ENCODE measurements around the gene MAB21L1. TPM values are rescaled to one million over a fixed set of nuclear protein-coding genes. Genes with fewer than 3 reads are reported as not detected.

The MAB21L1 gene
- total and polyA plus RNA-seq, 2 donors from 2014 or later = 0.17 to 0.47 TPM

GRCh38 chr13:35499196-35499662 lies 22.7 kb upstream of the MAB21L1 start:
- no peaks in the 10 kb centered on the region for H3K4me1 ChIP-seq (ENCODE audit: control insufficient read depth in 2 of 3, insufficient read depth in 2 of 3, low read depth in 1 of 3, low read length in 3 of 3)
- H3K9me3 ChIP-seq (ENCODE audit: control insufficient read depth in 2 of 3, insufficient read depth in 1 of 3, low read length in 3 of 3) = no peaks in the 10 kb centered on the region
- DNase-seq = no peak
- no peaks in the 10 kb centered on the region for H3K36me3 ChIP-seq (ENCODE audit: control insufficient read depth in 2 of 3, insufficient read depth in 3 of 3, low read length in 3 of 3)
- no peak overlapping the region for H3K9ac ChIP-seq (ENCODE audit: low read length in 3 of 3)
- intact Hi-C loops (cut with DNase I) = no loop called here
- FAIRE-seq = no peak
- TF ChIP-seq CTCF (IDR thresholded peaks at IDR 0.05; ENCODE audit: borderline replicate concordance, extremely low read depth, insufficient read depth) = no peak
- H3K4me3 ChIP-seq (ENCODE audit: low read length in 3 of 3) = no peak overlapping the region
- H3K27me3 ChIP-seq (ENCODE audit: control insufficient read depth, insufficient read depth, low read length) = no peaks in the 10 kb centered on the region
- no peak overlapping the region for H3K27ac ChIP-seq (ENCODE audit: low read depth in 2 of 2, low read length in 2 of 2)

GRCh38 chr13:35498231-35498630 lies 21.7 kb upstream of the MAB21L1 start:
- DNase-seq (no peak), FAIRE-seq (no peak)
- H3K4me1 ChIP-seq (ENCODE audit: control insufficient read depth in 2 of 3, insufficient read depth in 2 of 3, low read depth in 1 of 3, low read length in 3 of 3) = no peaks in the 10 kb centered on the region
- H3K4me3 ChIP-seq (ENCODE audit: low read length in 3 of 3) = no peak overlapping the region
- H3K27me3 ChIP-seq (ENCODE audit: control insufficient read depth, insufficient read depth, low read length) = no peaks in the 10 kb centered on the region
- no peak for TF ChIP-seq CTCF (IDR thresholded peaks at IDR 0.05; ENCODE audit: borderline replicate concordance, extremely low read depth, insufficient read depth)
- H3K9ac ChIP-seq (ENCODE audit: low read length in 3 of 3) = no peak overlapping the region
- intact Hi-C loops (cut with DNase I) = no loop called here
- no peaks in the 10 kb centered on the region for H3K9me3 ChIP-seq (ENCODE audit: control insufficient read depth in 2 of 3, insufficient read depth in 1 of 3, low read length in 3 of 3)
- no peaks in the 10 kb centered on the region for H3K36me3 ChIP-seq (ENCODE audit: control insufficient read depth in 2 of 3, insufficient read depth in 3 of 3, low read length in 3 of 3)
- no peak overlapping the region for H3K27ac ChIP-seq (ENCODE audit: low read depth in 2 of 2, low read length in 2 of 2)

- Histone ChIP-seq H3K9me3 (ENCODE audit: control insufficient read depth in 2 of 3, insufficient read depth in 1 of 3, low read length in 3 of 3) (no peaks in the 10 kb centered on the region), H3K4me3 (ENCODE audit: low read length in 3 of 3) (no peak overlapping the region), H3K27ac (ENCODE audit: low read depth in 2 of 2, low read length in 2 of 2) (no peak overlapping the region), H3K36me3 (ENCODE audit: control insufficient read depth in 2 of 3, insufficient read depth in 3 of 3, low read length in 3 of 3) (no peaks in the 10 kb centered on the region), H3K9ac (ENCODE audit: low read length in 3 of 3) (no peak overlapping the region), H3K27me3 (ENCODE audit: control insufficient read depth, insufficient read depth, low read length) (no peaks in the 10 kb centered on the region), H3K4me1 (ENCODE audit: control insufficient read depth in 2 of 3, insufficient read depth in 2 of 3, low read depth in 1 of 3, low read length in 3 of 3) (no peaks in the 10 kb centered on the region)
- intact Hi-C loops (cut with DNase I) = no loop called here
- no peak for TF ChIP-seq CTCF (IDR thresholded peaks at IDR 0.05; ENCODE audit: borderline replicate concordance, extremely low read depth, insufficient read depth)
- FAIRE-seq = no peak
- no peak for DNase-seq
Observed at GRCh38 chr13:35496761-35497386, 20.4 kb upstream of the MAB21L1 start.

GRCh38 chr13:35496006-35496405 lies 19.5 kb upstream of the MAB21L1 start:
- no peak for DNase-seq
- Histone ChIP-seq H3K27ac (ENCODE audit: low read depth in 2 of 2, low read length in 2 of 2) (no peak overlapping the region), H3K27me3 (ENCODE audit: control insufficient read depth, insufficient read depth, low read length) (no peaks in the 10 kb centered on the region), H3K36me3 (ENCODE audit: control insufficient read depth in 2 of 3, insufficient read depth in 3 of 3, low read length in 3 of 3) (no peaks in the 10 kb centered on the region), H3K4me1 (ENCODE audit: control insufficient read depth in 2 of 3, insufficient read depth in 2 of 3, low read depth in 1 of 3, low read length in 3 of 3) (no peaks in the 10 kb centered on the region), H3K4me3 (ENCODE audit: low read length in 3 of 3) (no peak overlapping the region), H3K9me3 (ENCODE audit: control insufficient read depth in 2 of 3, insufficient read depth in 1 of 3, low read length in 3 of 3) (no peaks in the 10 kb centered on the region), H3K9ac (ENCODE audit: low read length in 3 of 3) (no peak overlapping the region)
- intact Hi-C loops (cut with DNase I) = no loop called here
- no peak for TF ChIP-seq CTCF (IDR thresholded peaks at IDR 0.05; ENCODE audit: borderline replicate concordance, extremely low read depth, insufficient read depth)
- FAIRE-seq = no peak
